HepG2 (cell line): ENCODE data around the gene TPX2. TPM values are rescaled to one million over a fixed set of nuclear protein-coding genes. Genes with fewer than 3 reads are reported as not detected.
A peak's percentile ranks its signal among the peaks of the same experiment; 100 is the strongest.

Source experiments
- ATAC-seq: fragments of 200-7000 bp; cut with Tn5 transposase; 3 replicates; pipeline ENCODE4 v1.9.1; 2020; ENCODE audit warnings: mild to moderate bottlenecking, moderate library complexity
- BruUV-seq: library from RNA; stranded (reverse); fragments of 400-500 nt; replicated peaks from 2 replicates; lab custom pipeline; 2021; lab: Mats Ljungman, UMichigan
- CTCF ChIA-PET: fragments of 300-600 bp; formaldehyde crosslinking; extraction: SDS; loops from one replicate; lab custom pipeline; 2021; ENCODE audit warnings: low total read pairs, inconsistent platforms, low intra/inter-chr PET ratio; lab: Yijun Ruan, JAX
- POLR2A ChIA-PET: fragments of 350-600 bp; sonication (Branson Sonifier 250); formaldehyde crosslinking; loops from one replicate; lab custom pipeline; 2020; ENCODE audit warnings: antibody characterized with exemption, inconsistent platforms; lab: Yijun Ruan, JAX
- DNase-seq: peaks from one replicate; pipeline ENCODE4 v3.0.0-alpha.2; 2015; ENCODE audit warnings: low spot score
- FAIRE-seq: peaks from 3 replicates; lab custom pipeline; 2011; peaks lifted over from hg19 to GRCh38; lab: Jason Lieb, UNC
- H2AFZ ChIP-seq: one replicate; pipeline ENCODE4 v1.6.1; 2011; ENCODE audit warnings: low read length, inconsistent platforms
- H3K27ac ChIP-seq: fragments of 300-600 bp; 3 replicates; pipeline ENCODE4 v1.8.0; 2011; ENCODE audit warnings: mixed run types, mild to moderate bottlenecking, mixed read lengths, low read length, inconsistent platforms; ENCODE audit not compliant: insufficient read depth; ENCODE audit errors: extremely low read length
- H3K27me3 ChIP-seq, 2 experiments: fragments of 200-600 bp in 1 of 2; 2 replicates in 1 of 2; 3 replicates in 1 of 2; pipeline versions ENCODE4 v1.6.0 to v1.8.0; 2011; ENCODE audit warnings: low read length in 2 of 2, mild to moderate bottlenecking in 2 of 2, moderate library complexity in 2 of 2, inconsistent platforms in 1 of 2; ENCODE audit not compliant: insufficient read depth in 2 of 2, control insufficient read depth in 1 of 2
- H3K36me3 ChIP-seq, 2 experiments: fragments of 200-600 bp in 1 of 2; replicated peaks in 1 of 2; 2 replicates in 1 of 2; 3 replicates in 1 of 2; pipeline versions ENCODE4 v1.5.1 to v1.8.0; 2011; ENCODE audit warnings: low read length in 2 of 2, inconsistent platforms in 1 of 2; ENCODE audit not compliant: insufficient read depth in 2 of 2, control insufficient read depth in 1 of 2
- H3K4me1 ChIP-seq: 2 replicates; pipeline ENCODE4 v1.5.1; 2012; ENCODE audit warnings: low read length, inconsistent platforms; ENCODE audit not compliant: insufficient read depth
- H3K4me2 ChIP-seq: 2 replicates; pipeline ENCODE4 v1.6.0; 2011; ENCODE audit warnings: low read depth, low read length, inconsistent platforms
- H3K4me3 ChIP-seq, 3 experiments: fragments of 200-600 bp in 1 of 3; sonication (generic), shearing (Covaris generic) in 1 of 3; replicated peaks in 1 of 3; 2 replicates each; pipeline ENCODE4 v1.5.1; 2011 to 2016; ENCODE audit warnings: low read length in 3 of 3, inconsistent platforms in 2 of 3, low read depth in 2 of 3, mild to moderate bottlenecking in 2 of 3, control low read depth in 1 of 3, mixed read lengths in 1 of 3; ENCODE audit not compliant: insufficient read depth in 1 of 3
- H3K79me2 ChIP-seq: one replicate; pipeline ENCODE4 v1.6.1; 2011; ENCODE audit warnings: low read length, inconsistent platforms; ENCODE audit not compliant: insufficient read depth
- H3K9ac ChIP-seq: 2 replicates; pipeline ENCODE4 v1.6.0; 2011; ENCODE audit warnings: mild to moderate bottlenecking, low read depth, low read length, inconsistent platforms; ENCODE audit not compliant: insufficient read depth
- H3K9me3 ChIP-seq: 2 replicates; pipeline ENCODE4 v1.5.1; 2012; ENCODE audit warnings: mild to moderate bottlenecking, low read length
- H4K20me1 ChIP-seq: 2 replicates; pipeline ENCODE4 v1.6.0; 2011; ENCODE audit warnings: inconsistent platforms, mild to moderate bottlenecking, low read length, moderate library complexity; ENCODE audit not compliant: insufficient read depth
- ADNP ChIP-seq: sonication (generic); formaldehyde crosslinking; IDR thresholded peaks from 2 replicates; pipeline ENCODE4 v1.4.0; 2020; ENCODE audit warnings: missing genetic modification reagents
- CHD4 ChIP-seq: fragments of 200-600 bp; sonication (generic); IDR thresholded peaks from 2 replicates; pipeline ENCODE4 v1.7.0; 2017; ENCODE audit warnings: mild to moderate bottlenecking, low read length, borderline replicate concordance
- DMAP1 ChIP-seq: IDR thresholded peaks from 2 replicates; pipeline ENCODE4 v1.6.1; 2016
- FOXK1 ChIP-seq: sonication (generic); formaldehyde crosslinking; IDR thresholded peaks from 2 replicates; pipeline ENCODE4 v1.4.0; 2020; ENCODE audit warnings: low read depth, missing genetic modification reagents, borderline replicate concordance
- ISL2 ChIP-seq: sonication (generic); formaldehyde crosslinking; IDR thresholded peaks from 2 replicates; pipeline ENCODE4 v1.5.0; 2020; ENCODE audit warnings: missing genetic modification reagents
- MTA3 ChIP-seq: sonication (generic); formaldehyde crosslinking; IDR thresholded peaks from 2 replicates; pipeline ENCODE4 v1.4.0; 2020; ENCODE audit warnings: missing genetic modification reagents
- NR2F1 ChIP-seq, 2 experiments: fragments of 450-650 bp in 1 of 2; formaldehyde crosslinking in 1 of 2; IDR thresholded peaks; 2 replicates each; pipeline versions ENCODE4 v1.5.0 to v1.6.1; 2016 to 2020; ENCODE audit warnings: mild to moderate bottlenecking in 1 of 2, missing compliant biosample characterization in 1 of 2, missing genetic modification reagents in 1 of 2, moderate library complexity in 1 of 2
- TOPORS ChIP-seq: sonication (generic); formaldehyde crosslinking; IDR thresholded peaks from 2 replicates; pipeline ENCODE4 v1.8.0; 2023; ENCODE audit warnings: mild to moderate bottlenecking, missing genetic modification reagents
- ZFY ChIP-seq: sonication (generic); formaldehyde crosslinking; IDR thresholded peaks from 2 replicates; pipeline ENCODE4 v1.4.0; 2020; ENCODE audit warnings: missing genetic modification reagents
- ZFYVE20 ChIP-seq: sonication (generic); formaldehyde crosslinking; IDR thresholded peaks from 2 replicates; pipeline ENCODE4 v1.8.0; 2023; ENCODE audit warnings: low read depth, mild to moderate bottlenecking, moderate library complexity, missing genetic modification reagents, borderline replicate concordance
- ZNF33B ChIP-seq: sonication (generic); formaldehyde crosslinking; IDR thresholded peaks from 2 replicates; pipeline ENCODE4 v1.5.1; 2020; ENCODE audit warnings: mild to moderate bottlenecking, missing genetic modification reagents
- ZNF543 ChIP-seq: sonication (generic); formaldehyde crosslinking; IDR thresholded peaks from 2 replicates; pipeline ENCODE4 v1.4.0; 2020; ENCODE audit warnings: mild to moderate bottlenecking, missing genetic modification reagents
- ZNF841 ChIP-seq: sonication (generic); formaldehyde crosslinking; IDR thresholded peaks from 2 replicates; pipeline ENCODE4 v1.8.1; 2023; ENCODE audit warnings: missing genetic modification reagents, borderline replicate concordance
- WGBS: methylation state at CpG from one replicate; pipeline ENCODE4 v1.1.6; 2017; ENCODE audit warnings: low lambda C conversion rate; 5-methylcytosine and 5-hydroxymethylcytosine counted together
- in situ Hi-C: cut with HindIII; loops from 2 replicates; pipeline ENCODE4 v1.10.0; 2017; ENCODE audit warnings: low pct_unique_long_range_greater_than_20kb; ENCODE audit not compliant: extremely low pct_ligation_motif_present
- intact Hi-C: fragments of 100-400 bp; cut with micrococcal nuclease; formaldehyde crosslinking; loops from one replicate; pipeline ENCODE4 v1.10.0; 2022; ENCODE audit not compliant: unreplicated experiment
- polyA plus RNA-seq, 8 experiments: library from polyadenylated mRNA; depleted of rRNA in 3 of 8; stranded (reverse) in 7 of 8; unstranded in 1 of 8; fragments of >200 nt; fragmentation: Illumina TruSeq in 4 of 8; extraction: Trizol in 4 of 8; gene quantifications; 2 replicates each; pipeline versions ENCODE4 v1.2.1 to v1.2.3, GENCODE V29; 2011 to 2016; ENCODE audit warnings: low read depth in 4 of 8, missing spikeins in 1 of 8, mixed read lengths in 1 of 8; ENCODE audit not compliant: insufficient read depth in 1 of 8
- total RNA-seq, 5 experiments: library from RNA; depleted of rRNA; stranded (reverse); fragments of >200 nt; fragmentation: Illumina TruSeq; extraction: Trizol; gene quantifications; 2 replicates each; pipeline ENCODE4 v1.2.3, GENCODE V29; 2016; ENCODE audit warnings: low read depth in 1 of 5
- TF ChIP-seq, protein P1 (sequence below): sonication (generic); formaldehyde crosslinking; conservative IDR thresholded peaks from 2 replicates; pipeline ENCODE4 v1.4.0; 2020; ENCODE audit warnings: missing genetic modification reagents
- TF ChIP-seq, protein P2 (sequence below): sonication (generic); formaldehyde crosslinking; IDR thresholded peaks from 2 replicates; pipeline ENCODE4; 2020; ENCODE audit warnings: missing genetic modification reagents, mild to moderate bottlenecking, borderline replicate concordance

The TPX2 gene
- total and polyA plus RNA-seq, 2 of the 13 experiments (the other 11 are each of a cell fraction or from before 2014, with no cell fraction given), result 34.3 to 124 TPM

DNA sequence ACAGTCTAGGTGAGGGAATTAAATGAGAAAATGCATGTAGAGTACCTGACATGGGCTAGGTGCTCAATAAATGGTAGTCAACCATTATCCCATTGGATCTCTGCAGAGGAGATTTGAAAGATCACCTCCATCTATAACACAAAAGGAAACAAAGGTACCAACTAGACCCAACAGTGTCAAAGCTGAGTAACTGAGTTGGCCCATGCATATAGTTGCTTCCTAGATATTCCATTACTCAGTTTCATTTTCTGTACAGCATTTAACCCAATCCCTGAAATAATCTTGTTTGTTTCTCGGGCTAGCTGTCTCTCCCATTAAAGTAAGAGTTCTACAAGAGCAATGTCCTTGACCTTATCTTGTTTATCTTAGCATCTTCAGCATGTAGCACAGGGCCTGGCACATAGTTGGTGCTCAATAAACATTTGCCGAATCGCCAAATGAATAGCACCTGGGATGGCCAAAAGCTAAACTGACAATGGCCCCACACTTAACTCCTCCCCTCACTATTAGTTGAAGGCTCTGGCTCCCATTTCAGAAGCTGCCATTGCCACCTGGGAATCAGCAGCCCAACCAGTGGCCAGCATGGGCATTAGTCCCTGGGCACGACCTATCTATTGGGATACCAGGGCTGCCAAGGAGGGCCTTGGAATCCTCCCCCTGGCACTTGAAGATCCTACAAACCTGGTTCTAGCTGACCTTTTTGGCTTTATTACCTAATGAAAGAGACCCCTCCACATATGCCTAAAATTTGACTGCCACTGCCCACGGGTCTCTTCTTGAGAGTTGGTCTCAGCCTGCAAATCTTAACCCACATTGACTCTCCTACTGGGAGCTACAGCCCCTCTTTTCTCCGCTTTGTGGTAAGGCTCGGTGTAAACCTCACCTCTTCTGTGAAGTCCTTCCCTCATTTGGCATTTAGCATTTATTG, 39.0 kb upstream of the TPX2 start:
- Histone ChIP-seq H3K4me3 (no peak overlapping the region), H3K79me2 (peaks cover 89% of the 10 kb centered on the region), H3K36me3 (peaks cover 21 to 48% of the 10 kb centered on the region in 2 experiments), H3K9me3 (no peaks in the 10 kb centered on the region), H3K27ac (peak overlapping the region; percentile 83), H2AFZ (no peak overlapping the region), H3K27me3 (no peaks in the 10 kb centered on the region), H3K9ac (peak overlapping the region; percentile 44), H3K4me2 (peak overlapping the region; percentile 28; the same call in 1 of the 2 replicates), H3K4me1 (peaks cover 100% of the 10 kb centered on the region), H4K20me1 (no peaks in the 10 kb centered on the region)
- intact Hi-C loops (loop anchor here (5.0 kb wide), 1 partner anchor 38 kb away; no protein-coding TSS in a partner anchor), in situ Hi-C loops (no loop called here)
- BruUV-seq, result TSS peak; percentile 0
- ATAC-seq, result no peak
- FAIRE-seq, result no peak
- POLR2A ChIA-PET, result interaction anchor here (0.8 to 33.2 kb wide), 14 partner anchors 15 to 130 kb away, joined by 3 to 2822 read pairs (median 12); partner anchors contain the start of genes BCL2L1 and ID1
- DNase-seq, result no peak
- CTCF ChIA-PET, result no interaction called here
- 96% methylated on average over 7 of the region's 7 CpGs for WGBS
- TF ChIP-seq ZNF841 (CRISPR knock-in tag) (no peak), ISL2 (CRISPR knock-in tag) (no peak), ADNP (CRISPR knock-in tag) (no peak), FOXK1 (CRISPR knock-in tag) (0 out of 2 replicates have a peak, but pooled peaks have one; percentile 13), CHD4 (no peak; the same call in 1 of the 2 replicates), ZFYVE20 (CRISPR knock-in tag) (no peak), ZNF33B (CRISPR knock-in tag) (no peak), ZNF543 (CRISPR knock-in tag) (no peak), ZFY (CRISPR knock-in tag) (no peak), MTA3 (CRISPR knock-in tag) (no peak), DMAP1 (CRISPR knock-in tag) (no peak), TOPORS (no peak), NR2F1 (CRISPR knock-in tag; IDR thresholded peaks at IDR 0.05) (0 out of 4 replicates have a peak, but pooled peaks of 1 of the 2 experiments have one; percentile 27)
- TF ChIP-seq, protein P1, sequence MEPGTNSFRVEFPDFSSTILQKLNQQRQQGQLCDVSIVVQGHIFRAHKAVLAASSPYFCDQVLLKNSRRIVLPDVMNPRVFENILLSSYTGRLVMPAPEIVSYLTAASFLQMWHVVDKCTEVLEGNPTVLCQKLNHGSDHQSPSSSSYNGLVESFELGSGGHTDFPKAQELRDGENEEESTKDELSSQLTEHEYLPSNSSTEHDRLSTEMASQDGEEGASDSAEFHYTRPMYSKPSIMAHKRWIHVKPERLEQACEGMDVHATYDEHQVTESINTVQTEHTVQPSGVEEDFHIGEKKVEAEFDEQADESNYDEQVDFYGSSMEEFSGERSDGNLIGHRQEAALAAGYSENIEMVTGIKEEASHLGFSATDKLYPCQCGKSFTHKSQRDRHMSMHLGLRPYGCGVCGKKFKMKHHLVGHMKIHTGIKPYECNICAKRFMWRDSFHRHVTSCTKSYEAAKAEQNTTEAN (CRISPR knock-in tag), result no peak
- TF ChIP-seq, protein P2, sequence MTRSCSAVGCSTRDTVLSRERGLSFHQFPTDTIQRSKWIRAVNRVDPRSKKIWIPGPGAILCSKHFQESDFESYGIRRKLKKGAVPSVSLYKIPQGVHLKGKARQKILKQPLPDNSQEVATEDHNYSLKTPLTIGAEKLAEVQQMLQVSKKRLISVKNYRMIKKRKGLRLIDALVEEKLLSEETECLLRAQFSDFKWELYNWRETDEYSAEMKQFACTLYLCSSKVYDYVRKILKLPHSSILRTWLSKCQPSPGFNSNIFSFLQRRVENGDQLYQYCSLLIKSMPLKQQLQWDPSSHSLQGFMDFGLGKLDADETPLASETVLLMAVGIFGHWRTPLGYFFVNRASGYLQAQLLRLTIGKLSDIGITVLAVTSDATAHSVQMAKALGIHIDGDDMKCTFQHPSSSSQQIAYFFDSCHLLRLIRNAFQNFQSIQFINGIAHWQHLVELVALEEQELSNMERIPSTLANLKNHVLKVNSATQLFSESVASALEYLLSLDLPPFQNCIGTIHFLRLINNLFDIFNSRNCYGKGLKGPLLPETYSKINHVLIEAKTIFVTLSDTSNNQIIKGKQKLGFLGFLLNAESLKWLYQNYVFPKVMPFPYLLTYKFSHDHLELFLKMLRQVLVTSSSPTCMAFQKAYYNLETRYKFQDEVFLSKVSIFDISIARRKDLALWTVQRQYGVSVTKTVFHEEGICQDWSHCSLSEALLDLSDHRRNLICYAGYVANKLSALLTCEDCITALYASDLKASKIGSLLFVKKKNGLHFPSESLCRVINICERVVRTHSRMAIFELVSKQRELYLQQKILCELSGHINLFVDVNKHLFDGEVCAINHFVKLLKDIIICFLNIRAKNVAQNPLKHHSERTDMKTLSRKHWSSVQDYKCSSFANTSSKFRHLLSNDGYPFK (CRISPR knock-in tag), result no peak
